Activated naive CD8-positive, alpha-beta T cell treated with anti-CD3 and anti-CD28 coated beads, Interleukin-2, amount 50 U/mL, for 16 hours (primary cell): ENCODE measurements around the gene COL23A1.

ENCODE experiments used
- DNase-seq: peaks from one replicate; pipeline ENCODE4 v3.0.0-alpha.2; 2020; ENCODE audit warnings: low read depth, low spot score

COL23A1 gene

DNA sequence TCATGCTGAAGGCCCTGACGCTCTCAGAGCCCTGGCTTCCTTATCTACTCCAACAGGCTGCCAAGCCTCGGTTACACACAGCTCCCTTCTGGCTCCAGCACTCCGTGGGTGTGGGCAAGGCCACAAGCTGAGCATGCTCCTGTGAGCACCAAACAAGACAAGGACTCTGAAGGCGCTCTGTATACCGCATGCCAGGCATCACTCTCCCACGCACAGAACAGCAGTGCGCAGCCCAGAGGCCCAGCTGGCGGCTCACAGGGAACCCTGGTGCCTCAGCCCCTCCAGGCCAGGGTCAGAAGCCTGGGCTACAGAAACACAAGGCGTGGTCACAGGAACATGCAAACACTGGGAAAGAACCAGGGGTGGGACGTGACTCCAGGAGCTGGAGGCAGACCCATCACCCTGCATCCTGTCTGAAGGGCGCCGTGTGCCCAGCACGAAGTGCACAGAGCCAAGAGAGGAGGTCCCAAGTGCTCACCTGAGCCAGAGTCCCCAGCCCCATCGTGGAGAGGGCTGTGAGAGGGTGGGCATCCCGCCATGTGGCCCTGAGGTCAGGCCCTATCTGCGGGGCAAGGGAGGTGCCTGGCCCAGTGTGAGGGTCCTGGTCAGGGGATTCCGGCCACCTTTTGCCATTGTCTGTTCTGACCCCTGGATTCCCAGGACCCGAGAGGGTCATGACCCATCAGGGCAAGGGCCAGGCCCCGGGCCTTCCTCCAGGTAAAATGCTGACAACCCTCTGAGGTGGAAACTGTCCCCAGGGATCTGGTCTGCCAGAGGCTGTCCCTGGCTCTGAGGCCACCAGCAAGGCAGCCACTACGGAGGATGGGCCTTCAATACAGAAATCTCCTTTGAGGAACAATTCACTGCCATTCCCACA, 54.7 kb downstream of the COL23A1 start:
- no peak for DNase-seq

DNA sequence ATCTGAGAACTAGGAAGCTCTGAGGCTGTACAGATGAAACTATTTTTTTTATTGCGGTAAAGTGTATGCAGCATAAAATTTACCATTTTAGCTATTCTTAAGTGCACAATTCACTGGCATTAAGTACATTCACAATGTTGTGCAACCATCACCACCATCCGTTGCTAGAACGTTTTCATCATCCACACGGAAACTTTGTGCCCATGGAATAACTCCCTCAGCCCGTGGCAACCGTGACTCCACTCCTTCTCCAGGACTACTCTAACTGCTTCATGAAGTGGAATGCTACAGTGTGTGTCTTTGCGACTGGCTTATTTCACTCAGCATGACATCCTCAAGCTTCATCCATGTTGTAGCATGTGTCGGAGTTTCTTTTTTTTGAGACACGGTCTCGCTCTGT, 57.1 kb downstream of the COL23A1 start:
- no peak for DNase-seq

DNA sequence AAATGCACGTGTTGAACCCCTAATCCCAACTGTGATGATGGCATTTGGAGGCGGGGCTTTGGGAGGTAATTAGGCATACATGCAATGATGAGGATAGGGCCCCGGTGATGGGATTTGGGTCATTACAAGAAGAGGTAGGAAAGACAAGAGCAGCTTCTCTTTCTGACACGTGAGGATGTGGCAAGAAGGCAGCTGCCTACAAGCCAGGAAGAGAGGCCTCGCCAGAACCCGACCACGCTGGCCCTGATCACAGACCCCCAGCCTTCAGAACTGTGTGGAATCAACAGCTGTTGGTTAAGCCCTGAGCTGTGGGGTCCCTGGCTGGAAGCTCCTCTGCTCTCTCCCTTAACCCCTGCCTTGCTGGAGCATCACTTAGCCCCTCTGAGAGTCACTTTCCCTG, 57.5 kb downstream of the COL23A1 start:
- no peak for DNase-seq

- no peak for DNase-seq
Measured at GRCh38 chr5:178532236-178532635, 58.0 kb downstream of the COL23A1 start.

DNA sequence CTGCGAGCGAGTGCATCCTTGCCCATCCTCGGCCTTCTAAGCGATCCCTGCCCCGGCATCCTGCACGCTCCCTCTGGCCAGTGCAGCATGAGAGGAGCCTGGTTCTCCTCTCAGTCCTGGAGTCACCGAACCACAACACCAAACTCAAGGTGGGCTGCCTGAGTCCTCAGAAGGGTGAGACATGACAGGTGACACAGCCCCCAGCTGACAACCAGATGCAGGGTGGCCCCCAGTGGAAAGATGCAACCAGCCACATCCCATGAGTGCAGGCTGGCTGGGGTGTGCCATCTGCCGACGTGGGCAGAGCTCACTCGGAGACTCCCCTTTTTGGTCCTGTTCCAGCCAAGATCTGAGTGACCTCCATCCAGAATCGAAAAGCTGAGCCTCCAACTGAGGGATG, 58.4 kb downstream of the COL23A1 start:
- DNase-seq = no peak

DNA sequence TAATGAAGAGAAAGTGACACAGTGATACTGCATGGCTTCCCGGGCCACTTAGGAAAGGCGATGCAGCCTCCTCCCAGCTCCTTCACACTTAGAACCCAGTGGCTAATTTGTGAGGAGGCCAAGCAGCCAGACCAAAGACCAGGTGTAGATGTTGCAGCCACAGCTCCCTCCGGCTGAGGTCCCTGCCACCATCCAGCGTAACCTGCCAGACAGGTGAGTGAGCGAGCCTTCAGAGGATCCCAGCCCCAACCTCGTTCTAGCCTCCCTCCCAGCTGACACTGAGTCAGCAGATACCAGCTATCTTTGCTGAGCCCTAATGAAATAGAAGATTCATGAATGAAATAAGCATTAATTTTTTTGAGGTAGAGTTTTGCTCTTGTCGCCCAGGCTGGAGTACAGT, 59.7 kb downstream of the COL23A1 start:
- DNase-seq = no peak

DNA sequence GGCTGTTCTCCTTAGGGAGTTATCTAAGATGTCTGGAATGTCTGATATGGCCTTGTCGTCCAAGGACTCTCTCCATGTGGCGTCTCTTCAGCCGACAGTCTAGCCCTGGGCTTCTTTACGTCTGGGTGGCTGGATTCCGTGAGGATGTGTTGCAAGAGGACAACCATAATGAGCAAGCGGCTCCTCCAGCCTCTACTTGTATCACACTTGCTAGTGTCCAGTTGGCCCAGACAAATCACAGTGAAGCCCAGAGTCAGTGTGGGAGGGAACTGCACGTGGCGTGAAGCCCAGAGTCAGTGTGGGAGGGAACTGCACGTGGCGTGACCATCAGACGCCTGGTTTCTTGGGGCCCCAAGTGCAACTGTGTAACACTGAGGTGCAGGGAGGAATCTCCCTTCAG, 61.1 kb downstream of the COL23A1 start:
- DNase-seq = no peak

DNA sequence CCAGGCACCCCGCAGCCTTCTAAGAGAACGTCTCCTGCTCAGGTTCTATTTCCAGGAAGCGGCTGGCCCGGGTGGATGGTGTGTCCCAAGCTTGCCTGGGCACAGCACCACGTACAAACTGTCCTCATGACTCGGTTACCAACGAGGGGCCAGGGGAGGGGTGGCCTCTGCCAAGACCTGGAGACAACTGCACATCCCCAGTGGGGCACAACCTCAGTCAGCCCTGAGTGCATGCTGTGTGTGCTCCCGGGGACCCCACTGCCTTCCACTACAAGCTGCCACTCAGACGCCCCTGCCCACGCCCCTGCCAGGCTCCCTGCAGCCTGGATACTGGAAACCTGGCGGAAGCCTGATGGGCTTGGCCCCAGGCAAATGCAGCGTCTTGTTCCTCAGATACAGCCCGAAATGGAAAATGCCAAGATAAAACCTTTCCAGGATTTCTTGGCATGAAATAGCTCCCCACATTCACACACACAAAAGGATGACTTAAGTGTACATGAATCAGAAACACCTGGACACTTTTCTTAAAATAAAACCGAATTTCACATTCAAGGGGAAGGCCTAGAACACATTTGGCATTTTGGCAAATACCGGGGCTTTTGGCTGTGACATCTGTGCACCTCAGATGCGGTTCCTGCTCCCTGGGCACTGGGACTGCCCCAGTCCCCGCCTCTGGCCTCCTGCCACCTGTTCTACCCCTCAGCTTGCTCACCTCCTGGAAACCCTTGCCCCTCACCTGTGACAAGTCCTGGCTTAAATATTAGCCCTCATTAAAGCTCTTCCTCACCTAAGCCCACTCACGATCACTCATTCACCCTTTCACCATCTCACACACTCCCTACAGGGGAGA, 62.5 kb downstream of the COL23A1 start:
- DNase-seq = no peak

DNA sequence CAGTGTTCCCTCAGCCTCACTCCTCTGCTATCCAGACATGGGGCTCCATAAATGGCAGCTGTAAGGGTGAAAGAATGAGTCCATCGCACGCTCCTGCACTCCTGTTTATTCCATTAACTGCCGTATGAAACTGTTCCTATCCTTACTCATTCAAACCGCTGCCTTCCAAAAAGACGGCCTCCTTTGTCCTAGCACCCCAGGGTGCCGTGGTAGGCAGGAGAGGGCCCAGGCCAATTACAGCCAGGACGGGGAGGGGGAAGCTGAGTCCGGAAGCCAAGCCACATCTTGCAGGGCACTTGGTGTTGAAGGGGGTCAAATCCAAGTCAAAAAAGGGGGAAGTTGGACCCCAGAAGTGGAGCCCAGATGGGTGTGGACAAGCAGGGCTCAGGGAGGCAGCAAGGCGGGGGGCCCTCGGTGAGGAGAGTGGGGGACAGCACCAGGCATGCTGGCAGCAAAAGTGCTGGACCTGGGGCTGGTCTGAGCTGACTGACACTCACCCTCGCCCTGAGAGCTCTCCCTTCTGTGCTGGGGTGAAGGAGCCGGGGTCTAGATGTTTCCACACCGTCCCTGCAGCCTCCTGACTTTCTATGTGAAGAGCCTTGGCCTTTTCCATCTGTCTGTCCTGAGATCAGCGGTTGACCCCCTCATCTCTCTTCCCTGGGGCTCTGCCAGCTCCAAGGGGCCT, 63.3 kb downstream of the COL23A1 start:
- DNase-seq = no peak

- DNase-seq = no peak
Measured at GRCh38 chr5:178525906-178526732, 64.1 kb downstream of the COL23A1 start.

GRCh38 chr5:178524093-178524882, 65.9 kb downstream of the COL23A1 start:
- no peak for DNase-seq

GRCh38 chr5:178522361-178522760, 67.8 kb downstream of the COL23A1 start:
- DNase-seq = no peak

DNA sequence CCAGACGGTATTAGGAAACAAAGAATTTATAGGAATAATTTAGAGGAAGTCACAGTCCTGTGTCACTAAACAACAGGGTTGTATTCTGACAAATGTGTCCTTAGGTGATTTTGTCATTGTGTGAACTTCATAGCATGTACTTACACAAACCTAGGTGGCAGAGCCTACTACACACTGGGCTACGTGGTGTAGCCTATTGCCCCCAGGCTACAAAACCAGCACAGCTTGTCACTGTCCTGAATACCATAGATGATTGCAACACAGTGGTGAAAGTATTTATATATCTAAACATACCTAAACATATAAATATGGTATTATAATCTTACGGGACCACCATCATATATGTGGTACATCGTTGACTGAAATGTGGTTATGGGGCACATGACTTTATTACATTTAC, 69.3 kb downstream of the COL23A1 start:
- DNase-seq = no peak

GRCh38 chr5:178519804-178520203, 70.4 kb downstream of the COL23A1 start:
- no peak for DNase-seq

GRCh38 chr5:178519155-178519554, 71.0 kb downstream of the COL23A1 start:
- no peak for DNase-seq

DNA sequence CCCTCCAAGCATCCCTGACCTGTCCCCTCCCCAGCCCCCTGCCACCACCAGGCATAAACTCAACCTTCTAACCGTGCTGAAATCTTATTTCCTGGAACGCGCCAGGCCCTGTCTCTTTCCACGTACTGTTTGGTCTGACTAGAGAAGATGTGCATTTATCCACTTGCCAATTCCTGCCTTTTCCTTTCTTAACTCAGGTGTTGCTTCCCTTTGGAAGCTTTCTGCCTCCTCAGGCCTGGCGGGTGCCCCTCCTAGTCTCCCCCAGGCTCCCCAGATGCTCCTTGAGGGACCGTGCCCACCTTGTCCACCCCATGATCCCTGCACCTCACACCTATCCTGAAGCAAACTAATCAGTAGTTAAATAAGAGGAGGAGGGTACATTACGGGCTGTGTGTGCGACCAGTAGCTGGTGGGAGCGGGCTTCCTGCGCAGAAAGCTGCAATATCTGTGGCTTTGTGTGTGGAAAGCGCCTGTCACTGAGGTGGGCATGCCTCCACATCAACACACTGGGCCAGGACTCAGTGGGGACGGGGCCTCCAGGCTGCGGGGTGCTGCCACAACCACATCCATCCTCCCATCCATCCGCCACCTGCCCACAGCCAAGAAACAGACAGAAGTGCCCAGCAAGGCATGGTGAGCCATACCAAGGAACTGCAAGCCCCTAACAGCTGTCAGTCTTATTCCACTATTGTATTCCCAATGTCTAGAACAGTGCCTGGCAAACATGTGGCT, 73.5 kb downstream of the COL23A1 start:
- DNase-seq = no peak

GRCh38 chr5:178515776-178516503, 74.3 kb downstream of the COL23A1 start:
- DNase-seq = no peak

DNA sequence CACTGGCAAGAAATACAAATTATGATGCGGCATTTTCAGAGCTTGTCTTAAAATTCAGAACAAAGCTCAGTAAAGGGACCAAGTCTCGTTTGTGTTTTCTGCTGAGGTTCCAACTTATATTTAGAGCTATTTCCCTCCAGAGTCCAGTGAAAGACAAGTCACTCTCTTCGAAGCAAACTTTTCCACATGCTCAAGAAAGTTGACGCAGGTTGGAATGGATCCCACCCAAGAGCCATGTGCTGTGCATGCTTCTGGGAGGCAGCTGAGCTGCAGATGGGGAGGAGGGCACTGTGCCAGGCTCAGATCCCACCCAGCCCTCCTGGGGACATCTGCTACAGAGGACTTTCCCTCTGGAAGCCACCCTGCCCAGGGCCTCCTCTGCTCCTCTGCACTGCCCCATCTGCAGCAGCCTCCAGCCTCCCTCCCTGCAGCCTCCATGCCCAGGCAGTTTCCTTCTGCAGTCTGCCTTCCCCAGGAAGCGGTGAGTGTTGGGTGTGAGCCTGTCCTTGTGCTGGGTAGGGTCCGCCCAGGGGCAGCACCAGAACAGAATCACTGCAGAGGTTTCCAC, 75.3 kb downstream of the COL23A1 start:
- DNase-seq = no peak

- DNase-seq = no peak
Measured at GRCh38 chr5:178511172-178511571, 79.0 kb downstream of the COL23A1 start.
